Ecto neural progenitor cell (in vitro differentiated cells): ENCODE data around the gene EYA2.

Experiments
- DNase-seq: peaks from one replicate; pipeline ENCODE4 v3.0.0-alpha.2; 2018; ENCODE audit warnings: low spot score

EYA2 gene

GRCh38 chr20:46979603-46980241, 85.1 kb downstream of the EYA2 start:
- no peak for DNase-seq

- no peak for DNase-seq
Measured at GRCh38 chr20:46981184-46981583, 86.5 kb downstream of the EYA2 start.

- no peak for DNase-seq
Measured at GRCh38 chr20:46983466-46983865, 88.8 kb downstream of the EYA2 start.

GRCh38 chr20:46984405-46984804, 89.8 kb downstream of the EYA2 start:
- DNase-seq: no peak

GRCh38 chr20:46985250-46985649, 90.6 kb downstream of the EYA2 start:
- no peak for DNase-seq

GRCh38 chr20:46985671-46986070, 91.0 kb downstream of the EYA2 start:
- no peak for DNase-seq

GRCh38 chr20:46987001-46987400, 92.4 kb downstream of the EYA2 start:
- DNase-seq: no peak

GRCh38 chr20:46990017-46990595, 95.5 kb downstream of the EYA2 start:
- DNase-seq: no peak

- DNase-seq: no peak
Measured at GRCh38 chr20:46990596-46991104, 96.0 kb downstream of the EYA2 start.

- no peak for DNase-seq
Measured at GRCh38 chr20:46991168-46991567, 96.5 kb downstream of the EYA2 start.

- no peak for DNase-seq
Measured at GRCh38 chr20:46991880-46992639, 97.4 kb downstream of the EYA2 start.

GRCh38 chr20:46992640-46993035, 98.0 kb downstream of the EYA2 start:
- no peak for DNase-seq

- no peak for DNase-seq
Measured at GRCh38 chr20:46993465-46994095, 98.9 kb downstream of the EYA2 start.

GRCh38 chr20:46994341-46994740, 99.7 kb downstream of the EYA2 start:
- DNase-seq: no peak

GRCh38 chr20:46995561-46996142, 101.0 kb downstream of the EYA2 start:
- no peak for DNase-seq

- DNase-seq: no peak
Measured at GRCh38 chr20:46997187-46997586, 102.5 kb downstream of the EYA2 start.

- DNase-seq: no peak
Measured at GRCh38 chr20:46998477-46999240, 104.0 kb downstream of the EYA2 start.

GRCh38 chr20:46999801-47000465, 105.3 kb downstream of the EYA2 start:
- no peak for DNase-seq

- DNase-seq: no peak
Measured at GRCh38 chr20:47003223-47003622, 108.6 kb downstream of the EYA2 start.

- no peak for DNase-seq
Measured at GRCh38 chr20:47004179-47004578, 109.5 kb downstream of the EYA2 start.
